A172 (cell line): ENCODE results near the gene PRDM16. TPM values are rescaled to one million over a fixed set of nuclear protein-coding genes. Genes with fewer than 3 reads are reported as not detected.

Experiments used
- DNase-seq: peaks from one replicate; pipeline ENCODE4 v3.0.0-alpha.2; 2015; ENCODE audit warnings: low spot score
- total RNA-seq: library from RNA; depleted of rRNA; stranded (reverse); fragments of >200 nt; shearing (Covaris generic); gene quantifications from 2 replicates; pipeline ENCODE4 v1.2.3, GENCODE V29; 2014

Gene PRDM16
- total RNA-seq, 1 experiment from 2014 or later, result 0.84 TPM

DNA sequence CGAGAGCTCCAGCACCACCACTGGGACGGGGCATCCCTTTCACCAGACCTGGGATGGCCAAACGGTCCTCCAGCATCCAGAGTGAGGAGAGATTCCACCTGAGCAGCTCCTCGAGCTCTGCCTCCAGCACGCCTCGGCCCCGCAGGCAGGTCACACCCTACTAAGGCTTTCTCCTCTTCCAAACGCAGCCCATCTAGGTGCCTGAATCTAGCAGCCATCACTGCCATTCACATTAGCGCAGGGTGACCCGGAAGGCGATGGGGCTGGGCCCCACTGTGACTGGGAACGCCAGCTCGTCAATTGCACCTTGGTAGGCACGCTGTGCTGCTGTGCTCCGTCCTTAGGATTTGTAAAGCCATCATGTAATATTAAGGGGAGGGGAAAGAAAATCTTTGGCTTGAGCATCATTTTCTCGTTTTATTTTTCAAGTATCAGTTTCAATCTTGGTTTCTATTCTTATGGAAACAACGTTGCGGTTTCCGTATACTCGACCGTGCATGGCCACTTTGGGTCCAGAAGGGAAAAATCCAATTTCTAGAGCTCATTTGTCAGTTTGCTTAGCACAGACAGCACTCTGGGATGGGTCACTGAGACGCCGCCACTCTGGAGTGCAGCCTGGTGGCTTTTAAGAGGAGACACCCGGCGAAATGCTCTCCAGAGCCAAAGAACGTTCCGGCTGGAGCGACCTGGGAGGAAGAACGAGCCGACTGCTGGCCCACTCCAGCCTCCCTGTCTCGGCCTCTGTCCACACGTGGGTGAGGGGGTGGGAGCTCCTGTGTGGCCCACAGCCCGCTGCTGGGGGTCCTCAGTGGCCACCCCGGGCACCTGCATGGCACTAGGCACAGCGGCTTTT lies 173.6 kb downstream of the PRDM16 start:
- no peak for DNase-seq

DNA sequence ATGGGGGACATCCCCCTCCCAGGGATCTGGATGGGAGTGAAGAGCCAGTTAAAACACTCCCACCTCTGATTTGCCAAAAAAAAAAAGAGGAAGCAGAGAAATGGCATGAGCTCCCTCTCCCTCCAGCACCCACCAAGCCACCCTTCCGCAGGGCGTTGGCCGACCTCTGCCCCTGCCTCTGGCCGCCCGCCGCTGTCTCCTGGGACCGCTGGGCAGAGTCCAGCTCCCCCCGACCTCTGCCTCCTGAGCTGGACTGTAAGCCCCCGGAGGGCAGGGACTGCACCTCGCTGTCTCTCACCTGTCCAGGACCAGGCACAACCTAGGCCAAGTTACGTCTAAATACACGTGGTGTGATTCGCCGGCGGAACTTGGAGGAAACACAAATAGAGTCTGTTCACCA lies 174.3 kb downstream of the PRDM16 start:
- DNase-seq, result no peak

DNA sequence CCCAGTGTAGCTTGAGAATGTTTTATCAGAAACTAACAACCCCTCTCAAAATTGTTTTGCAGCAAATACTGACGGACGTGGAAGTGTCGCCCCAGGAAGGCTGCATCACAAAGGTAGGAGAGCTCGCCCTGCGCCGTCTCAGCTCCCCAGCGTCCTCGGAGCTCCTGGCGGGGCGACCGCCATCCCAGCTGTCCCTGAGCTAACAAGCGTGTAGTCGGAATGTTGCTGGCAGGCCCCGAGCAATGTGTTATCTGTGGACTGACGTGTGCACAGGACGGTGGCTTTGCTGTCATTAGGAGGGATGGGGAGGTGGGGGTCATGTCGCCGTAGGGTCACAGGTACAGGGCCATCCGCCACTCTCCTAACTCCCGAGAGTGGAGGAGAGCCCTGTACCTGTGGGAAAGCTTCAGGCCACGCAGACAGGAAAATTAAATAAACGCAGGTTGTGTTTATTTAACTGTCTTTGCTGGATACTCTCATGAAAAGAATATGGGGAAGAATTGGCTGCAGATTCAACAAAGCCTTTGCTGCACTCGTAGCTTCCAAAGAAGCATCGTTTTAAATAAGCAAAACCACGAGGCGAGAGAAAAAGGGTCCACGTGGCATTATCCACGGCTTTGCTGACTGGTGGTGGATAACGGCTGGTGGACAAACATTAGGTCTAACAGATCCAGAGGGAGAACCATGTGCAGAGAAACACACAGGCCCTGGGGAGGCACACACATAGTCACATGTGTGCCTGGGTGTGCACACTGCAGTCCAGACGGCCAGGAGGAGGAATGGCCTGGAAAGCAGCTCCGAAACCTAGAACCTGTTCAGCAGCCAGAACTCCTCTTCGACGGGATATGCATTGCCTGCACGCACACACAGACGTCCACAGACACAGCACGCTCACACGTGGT lies 175.3 kb downstream of the PRDM16 start:
- no peak for DNase-seq

DNA sequence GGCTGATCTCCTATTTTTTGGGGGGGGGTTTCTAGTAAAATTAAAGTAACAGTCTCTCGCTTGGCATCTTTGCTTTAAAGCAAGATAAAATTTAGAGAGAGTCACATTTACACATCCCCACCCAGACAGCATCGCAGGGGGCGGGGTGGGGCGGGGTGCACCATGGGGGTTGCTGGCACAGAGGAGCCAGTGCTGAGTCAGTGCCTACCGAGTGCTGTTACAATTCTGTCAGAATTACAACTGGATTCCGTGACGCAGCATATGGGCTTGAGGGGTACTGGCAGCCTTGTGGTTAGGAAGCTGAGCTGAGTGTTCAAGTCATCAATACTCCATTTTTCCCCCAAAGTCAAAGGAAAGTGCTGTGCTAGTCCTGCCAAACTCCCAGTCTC lies 175.9 kb downstream of the PRDM16 start:
- peak; percentile 47 for DNase-seq

DNA sequence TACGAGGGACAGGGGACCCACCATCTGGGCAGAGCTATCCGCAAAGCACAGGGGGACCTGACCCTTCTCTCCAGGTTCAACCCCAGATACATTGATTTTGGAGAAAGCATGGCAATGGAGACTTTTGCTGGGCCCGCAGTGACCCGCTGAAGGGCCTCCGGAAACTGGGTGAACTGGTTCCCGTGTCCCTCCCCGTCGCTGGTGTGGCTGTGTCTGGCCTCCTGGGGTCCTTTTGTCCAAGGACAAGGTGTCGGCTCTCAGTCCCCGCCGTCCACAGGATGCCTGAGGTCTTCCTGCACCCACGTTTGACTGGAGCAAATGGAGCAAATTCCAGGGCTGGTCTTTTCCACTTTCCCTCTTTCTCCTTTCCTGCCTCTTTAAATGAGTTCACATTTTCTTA lies 176.3 kb downstream of the PRDM16 start:
- DNase-seq, result no peak

DNA sequence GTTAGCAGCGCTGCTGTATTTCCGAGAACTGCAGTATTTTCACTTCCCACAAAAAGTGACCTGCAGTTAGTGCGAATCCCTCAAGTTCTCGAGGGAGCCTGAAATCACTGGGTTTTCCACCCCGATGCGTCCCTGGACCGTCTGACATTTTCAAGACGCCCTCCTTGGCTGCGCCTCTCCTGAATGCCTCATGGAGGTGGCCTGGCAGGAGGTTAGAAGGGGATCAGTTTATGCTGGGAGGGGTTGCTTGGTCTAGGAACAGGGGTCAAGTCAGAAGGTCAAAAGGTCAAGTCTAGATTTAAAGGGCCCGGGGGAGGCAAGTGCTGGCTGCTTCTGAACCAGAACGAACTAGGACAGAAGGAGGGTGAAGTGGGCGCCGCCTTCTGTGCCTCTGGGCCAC lies 176.8 kb downstream of the PRDM16 start:
- no peak for DNase-seq

DNA sequence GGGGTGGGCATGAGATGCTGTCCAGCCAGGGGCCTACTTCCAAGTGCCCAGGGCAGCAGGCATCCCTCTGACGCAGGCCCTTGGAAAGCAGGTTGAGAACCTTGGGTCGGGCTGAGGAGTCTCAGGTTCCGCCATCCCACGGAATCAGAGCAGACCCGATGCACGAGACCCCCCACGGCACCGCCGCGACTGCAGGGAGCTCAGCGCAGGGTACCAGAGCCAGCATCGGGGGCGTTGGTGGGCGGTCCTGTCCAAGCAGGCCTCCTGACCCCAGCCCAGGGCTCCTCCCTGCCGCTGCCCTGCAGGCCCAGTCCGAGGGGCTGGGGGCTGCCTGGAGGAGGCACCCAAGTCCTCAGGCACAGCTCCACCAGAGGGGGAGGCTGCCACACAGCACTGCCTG lies 177.2 kb downstream of the PRDM16 start:
- DNase-seq, result no peak

DNA sequence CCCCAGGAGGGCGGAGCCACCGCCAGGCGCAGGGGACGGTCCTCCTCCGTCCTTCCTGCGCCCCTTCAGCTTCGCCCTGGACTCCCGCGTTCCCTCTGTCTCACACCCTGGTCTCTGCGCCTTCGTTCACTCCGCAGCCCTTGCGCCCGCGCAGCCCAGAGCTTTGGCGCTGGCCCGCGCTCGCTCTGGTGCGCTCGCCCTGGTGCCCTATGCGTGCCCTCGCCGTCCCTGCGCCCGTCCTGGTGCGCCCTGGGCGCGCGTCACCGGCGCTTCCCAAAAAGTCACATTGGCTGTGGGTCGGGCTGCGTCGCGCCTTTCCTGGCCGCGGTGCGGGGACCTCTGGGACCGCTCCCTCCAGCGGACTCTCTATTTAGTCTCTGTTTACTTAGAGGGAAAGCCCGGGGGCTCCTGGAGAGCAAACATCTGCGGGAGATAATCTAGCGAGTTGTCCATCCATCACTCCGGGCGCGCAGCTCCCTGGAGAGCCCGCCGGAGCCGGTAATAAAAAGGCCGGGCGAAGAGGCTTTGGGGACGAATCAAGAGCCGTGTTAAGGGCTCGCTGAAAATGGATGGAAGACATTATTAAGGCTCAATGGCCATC lies 178.6 kb downstream of the PRDM16 start:
- DNase-seq, result no peak

DNA sequence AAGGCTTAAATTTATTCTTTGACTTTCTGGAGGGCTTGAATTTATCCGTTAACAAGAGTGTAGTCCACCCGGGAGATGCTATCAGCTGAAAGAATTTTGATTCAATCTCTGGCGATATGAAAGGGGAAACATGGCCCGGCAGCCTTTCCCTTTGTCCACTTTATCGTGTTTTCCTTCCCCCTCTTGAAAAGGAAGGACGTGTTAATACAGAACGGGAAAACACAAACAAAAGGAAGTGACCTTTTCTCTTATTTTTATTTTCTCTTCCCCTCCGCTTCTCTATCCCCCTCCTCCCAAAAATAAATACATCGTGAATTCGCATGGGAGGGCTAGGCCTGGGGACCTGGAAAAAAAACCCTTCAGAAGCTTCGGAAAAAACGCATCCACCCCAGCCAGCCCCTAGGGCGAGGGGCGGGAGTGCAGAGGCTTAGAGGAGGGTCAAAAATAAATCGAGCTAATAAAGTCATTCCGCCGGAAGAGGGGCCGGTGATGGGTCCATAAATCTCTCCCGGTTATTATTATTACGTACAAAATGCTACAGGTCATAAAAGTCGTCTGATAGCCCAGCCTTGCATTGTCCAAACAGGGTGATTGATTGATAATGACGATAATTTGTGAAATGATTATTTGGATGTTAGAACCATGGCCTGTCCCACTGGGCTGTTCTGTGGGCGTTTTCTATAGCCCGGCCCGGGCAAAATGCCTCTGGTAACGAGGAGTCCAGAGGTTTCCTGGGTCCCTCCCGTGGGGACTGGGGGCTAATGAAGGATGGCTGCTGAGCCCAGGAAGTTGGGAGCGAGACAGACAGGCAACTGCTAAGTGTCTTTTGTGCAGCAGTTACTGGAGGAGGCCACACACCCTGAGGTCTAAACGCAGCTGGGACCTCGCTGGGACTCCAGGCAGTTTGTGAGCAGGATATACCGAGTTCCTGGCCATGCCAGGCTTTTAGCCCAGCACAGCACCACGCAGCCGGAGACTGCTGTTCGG lies 179.4 kb downstream of the PRDM16 start:
- no peak for DNase-seq

DNA sequence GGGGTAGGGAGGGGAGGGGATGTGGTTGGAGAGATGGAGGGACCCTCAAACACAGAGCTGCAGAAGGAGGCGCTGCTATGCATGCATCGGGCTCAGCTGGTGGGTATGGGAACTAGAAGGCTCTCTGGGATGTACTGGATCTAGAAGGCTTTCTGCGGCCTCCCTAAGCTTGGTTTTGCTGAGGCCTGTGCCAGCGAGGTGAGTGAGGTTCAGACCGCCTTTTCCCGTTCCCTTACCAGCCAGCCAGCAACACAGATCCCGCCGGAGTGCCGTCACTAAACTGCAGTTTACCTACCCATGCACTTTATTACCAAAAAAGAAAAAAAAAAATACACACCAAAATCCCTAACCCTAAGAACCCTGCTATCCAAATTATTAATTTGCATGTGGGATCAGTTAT lies 180.2 kb downstream of the PRDM16 start:
- no peak for DNase-seq

DNA sequence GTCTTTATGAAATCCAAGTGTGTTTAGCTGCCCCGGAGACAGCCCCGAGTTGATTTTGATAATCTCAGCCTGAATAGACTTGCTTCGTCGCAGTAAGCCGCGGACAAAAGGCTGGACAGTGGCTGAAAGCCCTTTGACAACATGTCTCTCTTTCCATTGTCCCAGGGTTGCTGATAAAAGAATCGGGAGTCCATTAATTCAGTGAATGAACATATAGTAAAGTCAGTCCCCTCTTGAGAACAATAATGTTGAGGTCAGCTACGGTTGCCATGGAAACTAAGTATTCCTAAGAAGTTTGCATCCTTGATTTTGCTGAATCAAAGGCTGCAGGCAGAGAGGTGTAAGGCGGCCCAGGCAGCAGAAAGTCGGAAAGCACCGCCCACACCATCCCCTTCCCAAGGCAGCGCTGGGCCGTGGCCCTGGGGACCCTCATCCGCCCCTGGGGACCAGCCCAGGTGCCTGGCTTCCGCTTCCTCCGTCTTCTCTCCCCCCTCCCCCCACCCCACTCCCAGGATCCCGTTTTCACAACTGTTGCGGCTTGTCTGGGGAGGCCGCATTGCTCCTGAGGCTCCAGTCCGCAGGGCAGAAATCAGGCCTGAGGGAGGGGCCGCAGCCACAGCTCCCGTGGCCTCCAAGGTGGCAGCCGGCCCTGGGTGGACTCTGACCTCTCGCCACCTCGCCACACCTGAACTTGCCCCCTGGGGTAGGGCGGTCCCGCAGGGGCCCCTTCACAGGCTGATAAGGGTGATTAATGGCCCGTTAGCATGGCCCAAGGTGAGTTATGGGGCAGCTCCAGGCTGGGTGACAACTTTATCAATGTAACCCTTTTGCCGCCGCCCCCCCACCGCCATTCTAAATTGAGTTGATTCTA lies 180.9 kb downstream of the PRDM16 start:
- no peak for DNase-seq

DNA sequence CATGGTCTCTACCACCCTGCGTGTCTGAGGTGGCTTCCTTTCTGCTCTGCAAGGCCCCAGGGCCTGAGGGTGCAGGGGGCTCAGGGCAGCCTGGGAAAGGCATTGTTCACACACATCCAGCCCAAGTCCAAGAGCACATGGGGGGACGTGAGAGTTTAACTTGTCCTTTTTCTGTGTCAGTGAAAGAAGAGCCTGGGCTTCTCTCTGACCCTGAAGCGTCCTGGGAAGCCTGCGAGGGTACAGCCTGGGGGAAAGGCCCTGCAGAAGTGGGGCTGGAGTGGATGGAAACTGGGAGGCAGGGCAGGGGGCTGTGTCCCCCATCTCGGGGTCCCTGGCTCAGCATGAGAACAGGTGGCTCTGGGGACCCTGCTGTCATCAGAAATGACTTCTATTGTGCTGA lies 181.6 kb downstream of the PRDM16 start:
- DNase-seq, result no peak

DNA sequence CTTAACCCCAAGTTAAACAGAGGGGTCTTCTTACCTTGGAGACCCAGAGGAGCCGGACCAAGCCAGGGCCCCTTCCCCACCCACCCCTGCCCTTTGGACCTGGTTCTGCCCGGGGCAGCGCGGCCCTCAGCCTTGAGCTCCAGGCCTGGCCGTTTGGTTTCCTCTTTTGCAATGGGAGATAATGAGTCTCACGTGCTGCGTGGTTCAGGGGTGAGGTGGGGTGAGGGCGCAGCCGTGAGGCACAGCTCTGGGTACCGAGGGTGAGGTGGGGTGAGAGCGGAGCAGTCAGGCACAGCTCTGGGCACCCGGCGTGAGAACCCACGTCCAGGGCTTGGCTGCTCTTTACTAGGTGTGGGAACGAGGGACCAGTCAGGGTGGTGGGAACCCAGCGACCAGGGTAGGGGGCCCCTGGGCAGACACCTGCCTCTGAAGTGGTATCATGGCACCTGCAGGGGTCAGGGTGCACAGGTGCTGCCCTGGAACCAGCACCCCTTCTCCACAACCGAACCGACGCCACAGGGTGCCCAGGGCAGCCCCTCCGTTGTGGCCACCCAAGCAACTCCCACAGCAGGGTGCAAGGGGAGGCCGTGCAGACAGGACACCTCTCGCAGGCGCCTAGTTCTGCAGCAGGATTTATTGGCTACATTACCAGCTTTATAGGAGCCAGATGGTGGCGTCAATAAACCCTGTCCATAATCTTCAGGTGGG lies 182.2 kb downstream of the PRDM16 start:
- no peak for DNase-seq

DNA sequence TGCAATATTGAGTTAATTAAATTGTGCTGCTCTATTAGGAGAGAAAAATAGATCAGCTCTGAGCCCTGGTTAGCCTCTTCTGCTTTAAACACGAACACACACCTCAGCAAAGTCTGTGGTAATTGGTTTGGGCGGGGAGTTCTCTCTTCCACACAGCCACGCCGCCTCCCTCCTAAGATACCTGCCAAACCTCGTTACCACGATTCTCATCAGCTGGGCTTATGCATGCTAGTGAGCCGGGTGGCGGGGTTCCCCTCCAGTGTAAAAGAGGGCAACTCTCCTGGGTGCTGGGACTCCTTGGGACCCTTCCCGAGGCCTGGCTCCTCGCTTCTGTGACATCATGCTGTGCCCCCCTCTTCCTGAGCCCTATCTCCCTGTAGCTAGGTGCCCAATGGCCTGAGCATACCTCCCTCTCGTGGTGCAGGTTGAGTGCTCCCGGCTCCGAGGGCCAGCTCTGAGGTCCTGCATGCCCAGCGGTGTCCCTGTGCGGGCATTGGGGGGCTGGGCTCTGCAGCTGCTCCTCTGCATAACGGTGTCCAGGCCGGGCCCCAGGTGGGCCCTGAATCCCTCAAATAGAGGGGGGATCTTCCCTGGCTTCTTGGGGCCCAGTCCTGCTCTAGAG lies 182.9 kb downstream of the PRDM16 start:
- no peak for DNase-seq

DNA sequence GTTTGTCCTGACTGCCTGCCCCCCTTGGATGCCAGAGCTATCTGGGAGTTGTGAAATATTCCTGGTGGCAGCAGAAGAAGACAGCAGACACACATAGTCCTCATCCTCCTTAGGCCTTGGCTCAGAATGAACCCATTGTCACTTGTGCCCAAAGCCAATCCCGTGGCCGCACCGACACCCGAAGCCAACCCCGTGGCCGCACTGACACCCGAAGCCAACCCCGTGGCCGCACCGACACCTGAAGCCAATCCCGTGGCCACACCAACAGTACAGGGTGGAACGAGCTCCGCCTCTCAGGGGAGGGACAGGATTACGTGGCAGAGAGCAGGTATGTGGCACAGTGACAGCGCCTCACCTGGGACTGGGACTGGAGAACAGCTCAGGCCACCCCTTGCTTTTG lies 186.7 kb downstream of the PRDM16 start:
- DNase-seq, result no peak

DNA sequence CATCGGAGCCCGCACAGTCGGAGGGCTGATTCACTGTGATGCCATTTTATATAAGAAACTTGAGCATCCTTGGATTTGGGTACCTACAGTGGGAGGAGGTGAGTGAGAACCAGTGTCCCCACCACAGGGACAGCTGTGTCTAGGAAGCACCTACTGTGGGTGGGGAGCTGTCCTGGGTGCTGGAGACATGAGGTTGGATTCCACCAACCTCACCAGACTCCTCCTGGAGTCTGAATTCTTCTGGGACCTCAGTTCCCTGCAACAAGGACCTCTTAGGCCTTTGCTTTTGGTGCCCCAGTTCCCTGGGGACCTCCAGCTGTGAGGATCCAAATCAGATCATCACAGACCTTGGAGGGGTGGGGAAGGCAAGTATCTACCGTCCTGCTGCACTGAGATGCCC lies 188.8 kb downstream of the PRDM16 start:
- DNase-seq, result no peak

DNA sequence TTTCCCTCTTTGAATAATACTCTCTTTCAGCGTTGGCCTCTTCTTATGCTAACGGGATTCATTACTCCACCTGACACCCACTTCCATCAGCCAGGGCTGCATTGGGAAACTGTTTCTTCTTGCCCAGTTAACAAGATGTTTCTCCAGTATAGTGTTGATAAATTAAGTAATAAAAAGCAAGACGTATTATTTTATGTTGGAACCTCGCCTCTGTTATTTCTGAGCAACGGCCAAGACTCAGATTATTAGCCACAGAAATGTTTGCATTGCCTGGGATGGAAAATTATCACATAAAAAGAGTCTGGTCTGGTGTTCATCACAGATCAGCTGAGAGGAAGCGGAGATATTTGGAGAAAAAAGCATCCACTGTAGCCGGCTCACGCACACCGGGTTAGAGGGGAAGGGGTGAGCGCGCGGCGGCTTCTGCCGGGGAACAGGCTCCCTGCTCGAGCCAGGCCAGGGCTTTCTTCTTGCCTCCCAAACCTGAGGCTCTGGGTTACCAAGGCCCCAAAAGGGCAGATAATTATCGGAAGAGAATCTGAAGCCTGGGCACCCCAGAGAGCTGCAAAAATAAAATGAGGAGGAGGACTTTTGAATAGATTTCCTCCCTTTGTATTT lies 189.5 kb downstream of the PRDM16 start:
- no peak for DNase-seq

DNA sequence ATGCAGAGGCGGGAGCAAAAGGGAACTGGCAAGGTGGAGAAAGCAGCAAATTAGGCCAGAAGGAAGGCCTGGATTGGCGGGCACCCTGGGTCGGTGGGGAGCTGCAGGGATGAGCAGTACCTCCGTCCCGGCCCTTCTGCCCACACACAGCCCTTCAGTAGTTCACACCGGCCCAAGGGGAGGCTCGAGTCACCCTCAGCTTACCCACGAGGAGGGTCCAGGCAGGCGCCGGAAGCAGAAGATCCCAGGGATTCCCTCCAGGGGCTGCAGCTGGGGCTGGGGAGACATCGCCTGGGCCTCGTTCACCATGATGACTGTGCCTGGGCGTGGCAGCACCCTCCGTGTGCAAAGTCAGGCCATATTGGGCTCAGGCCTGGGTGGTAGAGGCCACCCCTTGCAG lies 190.0 kb downstream of the PRDM16 start:
- no peak for DNase-seq
